IMR-90 (cell line): ENCODE results near the gene DCDC1.

Source experiments
- FOS ChIP-seq: fragments of 150-350 bp; IDR thresholded peaks from 2 replicates; pipeline ENCODE4 v1.6.1; 2016; ENCODE audit warnings: low read depth, low read length
- MAFK ChIP-seq: IDR thresholded peaks from 2 replicates; pipeline ENCODE4 v1.6.1; 2012; ENCODE audit warnings: low read depth, low read length, improper control_type of control experiment
- MXI1 ChIP-seq: IDR thresholded peaks from 2 replicates; pipeline ENCODE4 v1.6.1; 2012; ENCODE audit warnings: low read depth, mild to moderate bottlenecking, low read length, moderate library complexity, borderline replicate concordance
- POLR2A ChIP-seq: IDR thresholded peaks from 2 replicates; pipeline ENCODE4 v1.6.1; 2012; ENCODE audit warnings: mild to moderate bottlenecking, low read depth, low read length
- RAD21 ChIP-seq: IDR thresholded peaks from 2 replicates; pipeline ENCODE4 v1.6.1; 2012; ENCODE audit warnings: low read length, improper control_type of control experiment
- RCOR1 ChIP-seq: IDR thresholded peaks from 2 replicates; pipeline ENCODE4 v1.6.1; 2012; ENCODE audit warnings: mild to moderate bottlenecking, low read length, improper control_type of control experiment; ENCODE audit not compliant: insufficient replicate concordance
- RFX5 ChIP-seq: IDR thresholded peaks from 2 replicates; pipeline ENCODE4 v1.8.0; 2012; ENCODE audit warnings: low read depth, mild to moderate bottlenecking, low read length, moderate library complexity
- SMC3 ChIP-seq: fragments of 150-350 bp; IDR thresholded peaks from 2 replicates; pipeline ENCODE4 v1.6.1; 2016; ENCODE audit warnings: low read depth, mild to moderate bottlenecking, antibody characterized with exemption, low read length, moderate library complexity
- TF ChIP-seq, protein P1 (sequence below): conservative IDR thresholded peaks from 2 replicates; pipeline ENCODE4 v1.5.1; 2012; ENCODE audit warnings: mild to moderate bottlenecking, low read depth, low read length, improper control_type of control experiment

DNA sequence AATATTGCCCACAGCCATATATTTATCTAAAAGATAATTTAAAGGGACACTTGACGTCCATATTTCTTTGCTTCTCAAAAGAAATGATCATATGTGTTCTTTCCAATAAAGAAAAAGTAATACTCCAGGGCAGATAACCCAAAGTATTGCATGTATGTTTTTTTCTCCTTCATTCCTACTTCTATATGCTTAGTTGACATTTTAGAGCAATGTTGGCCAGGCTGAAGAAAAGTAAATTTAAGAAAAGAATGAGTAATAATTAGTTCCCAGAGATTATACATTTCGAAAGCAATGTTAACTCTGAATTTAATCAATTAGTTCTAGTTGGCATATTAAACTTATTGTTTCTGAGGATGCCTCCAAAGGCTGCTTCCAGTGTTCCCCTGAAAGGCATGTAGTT lies 48.3 kb upstream of the DCDC1 start:
- TF ChIP-seq, protein P1, sequence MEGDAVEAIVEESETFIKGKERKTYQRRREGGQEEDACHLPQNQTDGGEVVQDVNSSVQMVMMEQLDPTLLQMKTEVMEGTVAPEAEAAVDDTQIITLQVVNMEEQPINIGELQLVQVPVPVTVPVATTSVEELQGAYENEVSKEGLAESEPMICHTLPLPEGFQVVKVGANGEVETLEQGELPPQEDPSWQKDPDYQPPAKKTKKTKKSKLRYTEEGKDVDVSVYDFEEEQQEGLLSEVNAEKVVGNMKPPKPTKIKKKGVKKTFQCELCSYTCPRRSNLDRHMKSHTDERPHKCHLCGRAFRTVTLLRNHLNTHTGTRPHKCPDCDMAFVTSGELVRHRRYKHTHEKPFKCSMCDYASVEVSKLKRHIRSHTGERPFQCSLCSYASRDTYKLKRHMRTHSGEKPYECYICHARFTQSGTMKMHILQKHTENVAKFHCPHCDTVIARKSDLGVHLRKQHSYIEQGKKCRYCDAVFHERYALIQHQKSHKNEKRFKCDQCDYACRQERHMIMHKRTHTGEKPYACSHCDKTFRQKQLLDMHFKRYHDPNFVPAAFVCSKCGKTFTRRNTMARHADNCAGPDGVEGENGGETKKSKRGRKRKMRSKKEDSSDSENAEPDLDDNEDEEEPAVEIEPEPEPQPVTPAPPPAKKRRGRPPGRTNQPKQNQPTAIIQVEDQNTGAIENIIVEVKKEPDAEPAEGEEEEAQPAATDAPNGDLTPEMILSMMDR, result no peak
- TF ChIP-seq POLR2A, result no peak
- no peak for TF ChIP-seq RAD21
- TF ChIP-seq SMC3, result no peak
- TF ChIP-seq RFX5, result no peak
- TF ChIP-seq RCOR1, result no peak
- no peak for TF ChIP-seq FOS
- peak; percentile 21; the same call in 1 of the 2 replicates for TF ChIP-seq MAFK
- no peak for TF ChIP-seq MXI1
